Endodermal cell (in vitro differentiated cells): Measurements from ENCODE around the gene EZH2. TPM values are rescaled to one million over a fixed set of nuclear protein-coding genes. Genes with fewer than 3 reads are reported as not detected.

Experiments used
- DNase-seq: peaks from one replicate; pipeline ENCODE4 v3.0.0-alpha.2; 2017
- H3K27ac ChIP-seq: 2 replicates; pipeline ENCODE4 v1.5.1; 2013; ENCODE audit warnings: mild to moderate bottlenecking, low read depth, low read length, moderate library complexity
- H3K27me3 ChIP-seq: 2 replicates; pipeline ENCODE4 v1.6.1; 2013; ENCODE audit warnings: mild to moderate bottlenecking, low read length, moderate library complexity; ENCODE audit not compliant: insufficient read depth, control insufficient read depth, poor library complexity, severe bottlenecking
- H3K36me3 ChIP-seq: 2 replicates; pipeline ENCODE4 v1.7.0; 2013; ENCODE audit warnings: mild to moderate bottlenecking, low read length, moderate library complexity; ENCODE audit not compliant: control insufficient read depth, insufficient read depth
- H3K4me1 ChIP-seq: one replicate; pipeline ENCODE4 v1.7.0; 2013; ENCODE audit warnings: low read length; ENCODE audit not compliant: control insufficient read depth, insufficient read depth
- H3K4me3 ChIP-seq: 2 replicates; pipeline ENCODE4 v1.5.1; 2013; ENCODE audit warnings: mild to moderate bottlenecking, low read length, moderate library complexity
- H3K9ac ChIP-seq: 2 replicates; pipeline ENCODE4 v1.6.1; 2013; ENCODE audit warnings: mild to moderate bottlenecking, low read length, moderate library complexity; ENCODE audit not compliant: poor library complexity, severe bottlenecking; ENCODE audit errors: extremely low read depth
- H3K9me3 ChIP-seq: 2 replicates; pipeline ENCODE4 v1.6.1; 2013; ENCODE audit warnings: mild to moderate bottlenecking, low read length, moderate library complexity; ENCODE audit not compliant: control insufficient read depth
- H3K27ac Mint-ChIP-seq: 2 replicates; pipeline ENCODE4 v1.8.0; 2020; ENCODE audit warnings: mixed read lengths
- H3K27me3 Mint-ChIP-seq: 2 replicates; pipeline ENCODE4 v1.8.0; 2021; ENCODE audit warnings: mild to moderate bottlenecking, mixed read lengths; ENCODE audit not compliant: insufficient read depth
- H3K36me3 Mint-ChIP-seq: 2 replicates; pipeline ENCODE4 v1.8.0; 2020; ENCODE audit warnings: low read depth, mixed read lengths
- H3K4me1 Mint-ChIP-seq: 2 replicates; pipeline ENCODE4 v1.8.0; 2020; ENCODE audit warnings: mixed read lengths
- H3K4me3 Mint-ChIP-seq: 2 replicates; pipeline ENCODE4 v1.8.0; 2020; ENCODE audit warnings: mild to moderate bottlenecking, moderate library complexity, mixed read lengths
- H3K9me3 Mint-ChIP-seq: 2 replicates; pipeline ENCODE4 v1.8.0; 2020; ENCODE audit warnings: mild to moderate bottlenecking, mixed read lengths
- WGBS, 2 experiments: methylation state at CpG; one replicate each; pipeline versions ENCODE4 v1.1.5 to v1.1.7; 2013; ENCODE audit warnings: missing lambda C conversion rate in 2 of 2, mixed read lengths in 1 of 2; ENCODE audit not compliant: insufficient coverage in 1 of 2, insufficient read length in 1 of 2; 5-methylcytosine and 5-hydroxymethylcytosine counted together
- total RNA-seq, 2 donors: library from RNA; stranded (reverse); fragmentation: NEBNext Ultra II Directional in 1 of 2; extraction: Animal tissue kit (Norgen Biotek cat#: 25700) in 1 of 2; gene quantifications; 2 replicates in 1 of 2; 3 replicates in 1 of 2; pipeline ENCODE4 v1.2.1, GENCODE V29; 2021
- TF ChIP-seq, protein P1 (sequence below): fragments of 200-600 bp; sonication (generic); conservative IDR thresholded peaks from 2 replicates; pipeline ENCODE4 v1.5.0; 2021; ENCODE audit warnings: antibody characterized with exemption, mild to moderate bottlenecking

EZH2 gene
- total RNA-seq, 2 donors from 2014 or later, result 40.2 to 46.0 TPM

- no peak overlapping the region for H3K9ac ChIP-seq
- no peak overlapping the region for H3K4me3 Mint-ChIP-seq
- no peaks in the 10 kb centered on the region for H3K27me3 ChIP-seq
- peaks cover 9% of the 10 kb centered on the region for H3K9me3 ChIP-seq
- H3K36me3 Mint-ChIP-seq, result peaks cover 81% of the 10 kb centered on the region
- 85 to 95% methylated on average over 13 to 15 of the region's 15 CpGs for WGBS, 2 experiments
- H3K27me3 Mint-ChIP-seq, result no peaks in the 10 kb centered on the region
- no peaks in the 10 kb centered on the region for H3K4me1 ChIP-seq
- peaks cover 79% of the 10 kb centered on the region for H3K36me3 ChIP-seq
- H3K4me1 Mint-ChIP-seq, result no peaks in the 10 kb centered on the region
- H3K27ac ChIP-seq, result no peak overlapping the region
- DNase-seq, result no peak
- H3K9me3 Mint-ChIP-seq, result peaks cover 2% of the 10 kb centered on the region
- H3K4me3 ChIP-seq, result no peak overlapping the region
- H3K27ac Mint-ChIP-seq, result no peak overlapping the region
- TF ChIP-seq, protein P1, sequence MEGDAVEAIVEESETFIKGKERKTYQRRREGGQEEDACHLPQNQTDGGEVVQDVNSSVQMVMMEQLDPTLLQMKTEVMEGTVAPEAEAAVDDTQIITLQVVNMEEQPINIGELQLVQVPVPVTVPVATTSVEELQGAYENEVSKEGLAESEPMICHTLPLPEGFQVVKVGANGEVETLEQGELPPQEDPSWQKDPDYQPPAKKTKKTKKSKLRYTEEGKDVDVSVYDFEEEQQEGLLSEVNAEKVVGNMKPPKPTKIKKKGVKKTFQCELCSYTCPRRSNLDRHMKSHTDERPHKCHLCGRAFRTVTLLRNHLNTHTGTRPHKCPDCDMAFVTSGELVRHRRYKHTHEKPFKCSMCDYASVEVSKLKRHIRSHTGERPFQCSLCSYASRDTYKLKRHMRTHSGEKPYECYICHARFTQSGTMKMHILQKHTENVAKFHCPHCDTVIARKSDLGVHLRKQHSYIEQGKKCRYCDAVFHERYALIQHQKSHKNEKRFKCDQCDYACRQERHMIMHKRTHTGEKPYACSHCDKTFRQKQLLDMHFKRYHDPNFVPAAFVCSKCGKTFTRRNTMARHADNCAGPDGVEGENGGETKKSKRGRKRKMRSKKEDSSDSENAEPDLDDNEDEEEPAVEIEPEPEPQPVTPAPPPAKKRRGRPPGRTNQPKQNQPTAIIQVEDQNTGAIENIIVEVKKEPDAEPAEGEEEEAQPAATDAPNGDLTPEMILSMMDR, result no peak
Measured at GRCh38 chr7:148791546-148791945, 92.5 kb downstream of the EZH2 start.

DNA sequence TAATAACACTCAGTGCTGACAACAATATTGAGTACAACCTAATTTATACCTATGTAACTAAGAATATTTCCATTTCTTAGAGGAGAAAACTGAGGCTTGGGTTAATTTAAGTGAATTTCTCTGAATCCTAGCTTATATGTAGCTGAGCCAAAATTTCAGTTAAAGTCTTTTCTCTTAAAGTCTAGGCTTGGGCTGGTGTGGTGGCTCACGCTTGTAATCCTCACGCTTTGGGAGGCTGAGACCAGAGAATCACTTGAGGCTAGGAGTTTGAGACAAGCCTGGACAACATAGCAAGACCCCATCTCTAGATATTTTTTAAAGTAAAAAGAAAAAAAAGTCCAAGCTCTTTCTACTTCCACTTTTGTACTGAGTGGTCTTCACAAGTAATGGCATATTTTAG is 93.2 kb downstream of the EZH2 start:
- peaks cover 9% of the 10 kb centered on the region for H3K9me3 ChIP-seq
- WGBS, 2 experiments, result 100% methylated on average over 2 of the region's 2 CpGs
- H3K27ac Mint-ChIP-seq, result no peak overlapping the region
- no peaks in the 10 kb centered on the region for H3K27me3 Mint-ChIP-seq
- peaks cover 2% of the 10 kb centered on the region for H3K9me3 Mint-ChIP-seq
- no peak overlapping the region for H3K9ac ChIP-seq
- H3K27ac ChIP-seq, result no peak overlapping the region
- peaks cover 84% of the 10 kb centered on the region for H3K36me3 ChIP-seq
- TF ChIP-seq, protein P1, result no peak
- H3K4me3 ChIP-seq, result no peak overlapping the region
- H3K4me1 Mint-ChIP-seq, result no peaks in the 10 kb centered on the region
- peaks cover 80% of the 10 kb centered on the region for H3K36me3 Mint-ChIP-seq
- H3K27me3 ChIP-seq, result no peaks in the 10 kb centered on the region
- DNase-seq, result no peak
- H3K4me1 ChIP-seq, result no peaks in the 10 kb centered on the region
- H3K4me3 Mint-ChIP-seq, result no peak overlapping the region

DNA sequence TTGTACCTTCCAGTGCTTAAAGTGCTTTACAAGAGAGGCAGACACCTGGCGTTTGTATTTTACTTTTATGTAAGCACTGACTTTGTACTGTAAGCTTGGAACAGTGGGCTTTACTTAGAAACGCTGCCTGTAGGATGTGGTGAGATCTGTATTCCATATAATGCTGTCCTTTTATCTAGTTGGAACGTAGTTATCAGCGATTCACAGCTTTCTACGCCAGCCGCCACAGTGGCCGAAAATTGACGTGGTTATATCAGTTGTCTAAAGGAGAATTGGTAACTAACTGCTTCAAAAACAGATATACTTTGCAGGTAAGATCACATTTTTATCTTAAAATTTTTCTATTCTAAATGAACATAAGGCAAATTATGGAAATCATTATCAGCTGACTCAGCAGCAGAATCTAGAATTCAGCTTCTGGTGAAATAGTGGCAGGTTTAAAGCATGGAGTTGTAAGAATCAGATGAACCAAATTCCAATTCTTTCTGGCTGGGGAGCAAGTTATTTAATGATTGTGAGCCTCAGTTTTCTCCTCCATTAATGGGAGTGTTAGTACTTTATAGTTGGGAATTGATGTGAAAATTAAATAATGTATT is 93.9 kb downstream of the EZH2 start:
- H3K27ac Mint-ChIP-seq, result no peak overlapping the region
- H3K27me3 Mint-ChIP-seq, result no peaks in the 10 kb centered on the region
- H3K4me1 Mint-ChIP-seq, result no peaks in the 10 kb centered on the region
- TF ChIP-seq, protein P1, result no peak
- Histone ChIP-seq H3K9ac (no peak overlapping the region), H3K36me3 (peaks cover 84% of the 10 kb centered on the region), H3K4me3 (no peak overlapping the region), H3K4me1 (no peaks in the 10 kb centered on the region), H3K27ac (no peak overlapping the region), H3K27me3 (no peaks in the 10 kb centered on the region), H3K9me3 (peaks cover 9% of the 10 kb centered on the region)
- 95 to 97% methylated on average over 8 of the region's 8 CpGs for WGBS, 2 experiments
- H3K36me3 Mint-ChIP-seq, result peaks cover 82% of the 10 kb centered on the region
- no peak overlapping the region for H3K4me3 Mint-ChIP-seq
- H3K9me3 Mint-ChIP-seq, result peaks cover 2% of the 10 kb centered on the region
- no peak for DNase-seq
